NCI-H510A treated with DMSO at 0.1 percent for 48 hours (cell line): ENCODE measurements around the gene HS6ST1.

ENCODE experiments used
- DNase-seq: peaks from one replicate; lab custom pipeline; 2025; lab: John Stamatoyannopoulos, UW

The HS6ST1 gene

GRCh38 chr2:128347701-128348539 lies 29.3 kb upstream of the HS6ST1 start:
- no peak for DNase-seq

- DNase-seq, result no peak
These were observed 28.5 kb upstream of the HS6ST1 start for GRCh38 chr2:128347171-128347558.

- no peak for DNase-seq
These were observed 27.9 kb upstream of the HS6ST1 start for GRCh38 chr2:128346291-128347170.

- DNase-seq, result no peak
These were observed 26.9 kb upstream of the HS6ST1 start for GRCh38 chr2:128345436-128346165.

GRCh38 chr2:128344101-128344500 lies 25.4 kb upstream of the HS6ST1 start:
- DNase-seq, result no peak

GRCh38 chr2:128343459-128343858 lies 24.8 kb upstream of the HS6ST1 start:
- DNase-seq, result no peak

- no peak for DNase-seq
These were observed 23.9 kb upstream of the HS6ST1 start for GRCh38 chr2:128342550-128342949.

GRCh38 chr2:128341621-128342020 lies 23.0 kb upstream of the HS6ST1 start:
- DNase-seq, result no peak

- DNase-seq, result no peak
These were observed 13.5 kb upstream of the HS6ST1 start for GRCh38 chr2:128332091-128332634.

GRCh38 chr2:128330583-128330982 lies 11.9 kb upstream of the HS6ST1 start:
- DNase-seq, result no peak

- DNase-seq, result no peak
These were observed 10.9 kb upstream of the HS6ST1 start for GRCh38 chr2:128329607-128330006.

- no peak for DNase-seq
These were observed 8.7 kb upstream of the HS6ST1 start for GRCh38 chr2:128327180-128327964.

GRCh38 chr2:128326346-128326745 lies 7.7 kb upstream of the HS6ST1 start:
- no peak for DNase-seq

GRCh38 chr2:128325611-128326181 lies 7.0 kb upstream of the HS6ST1 start:
- DNase-seq, result no peak

GRCh38 chr2:128324897-128325410 lies 6.3 kb upstream of the HS6ST1 start:
- no peak for DNase-seq

GRCh38 chr2:128324008-128324896 lies 5.6 kb upstream of the HS6ST1 start:
- DNase-seq, result no peak

GRCh38 chr2:128323555-128323931 lies 4.9 kb upstream of the HS6ST1 start:
- DNase-seq, result no peak

GRCh38 chr2:128322715-128323554 lies 4.3 kb upstream of the HS6ST1 start:
- no peak for DNase-seq
